Erythroblast (primary cell): ENCODE results near the gene MAG.

Experiments
- DNase-seq, 2 experiments: peaks; one replicate each; lab custom pipeline; 2025; lab: John Stamatoyannopoulos, UW
- GATA1 ChIP-seq: IDR thresholded peaks from 2 replicates; pipeline ENCODE4 v1.6.1; 2011; ENCODE audit warnings: low read depth, mild to moderate bottlenecking, control low read depth, low read length, moderate library complexity
- POLR2A ChIP-seq: IDR thresholded peaks from 2 replicates; pipeline ENCODE4 v1.6.1; 2011; ENCODE audit warnings: mild to moderate bottlenecking, low read length

Gene MAG

GRCh38 chr19:35317464-35318043, 25.6 kb downstream of the MAG start:
- TF ChIP-seq POLR2A: no peak
- no peak for TF ChIP-seq GATA1
- no peak for DNase-seq

GRCh38 chr19:35318679-35319448, 26.9 kb downstream of the MAG start:
- DNase-seq: no peak
- no peak for TF ChIP-seq GATA1
- TF ChIP-seq POLR2A: no peak

GRCh38 chr19:35320065-35320713, 28.2 kb downstream of the MAG start:
- DNase-seq: no peak
- no peak for TF ChIP-seq GATA1
- no peak for TF ChIP-seq POLR2A

GRCh38 chr19:35321291-35321690, 29.3 kb downstream of the MAG start:
- DNase-seq: no peak
- TF ChIP-seq GATA1 (no peak), POLR2A (no peak)

- no peak for DNase-seq
- TF ChIP-seq GATA1 (no peak), POLR2A (no peak)
These were observed 30.1 kb downstream of the MAG start for GRCh38 chr19:35322014-35322413.

GRCh38 chr19:35327642-35328041, 35.7 kb downstream of the MAG start:
- DNase-seq: no peak
- TF ChIP-seq GATA1 (no peak), POLR2A (no peak)

- TF ChIP-seq GATA1: no peak
- TF ChIP-seq POLR2A: no peak
- no peak for DNase-seq
These were observed 36.9 kb downstream of the MAG start, which contains the start of gene CD22 for GRCh38 chr19:35328851-35329285. TSS of gene CD22 (plus strand) at chr19:35329187. CDS start at chr19:35332041, 2,854 bp downstream.

- no peak for TF ChIP-seq GATA1
- no peak for TF ChIP-seq POLR2A
- DNase-seq: no peak
These were observed 37.4 kb downstream of the MAG start for GRCh38 chr19:35329323-35329722.

GRCh38 chr19:35330475-35330874, 38.5 kb downstream of the MAG start:
- no peak for TF ChIP-seq POLR2A
- DNase-seq: no peak

- TF ChIP-seq GATA1 (no peak), POLR2A (no peak)
- no peak for DNase-seq
These were observed 39.7 kb downstream of the MAG start for GRCh38 chr19:35331551-35332214.

- no peak for TF ChIP-seq POLR2A
- no peak for TF ChIP-seq GATA1
- no peak for DNase-seq
These were observed 40.9 kb downstream of the MAG start for GRCh38 chr19:35332817-35333216.

GRCh38 chr19:35334144-35334753, 42.3 kb downstream of the MAG start:
- no peak for DNase-seq
- TF ChIP-seq GATA1 (no peak), POLR2A (no peak)
